Measurements from ENCODE around the gene CCDC38. TPM values are rescaled to one million over a fixed set of nuclear protein-coding genes. Genes with fewer than 3 reads are reported as not detected.

CCDC38 gene
- not detected in 2 replicates for total RNA-seq (ENCODE audit: low replicate concordance)

DNA sequence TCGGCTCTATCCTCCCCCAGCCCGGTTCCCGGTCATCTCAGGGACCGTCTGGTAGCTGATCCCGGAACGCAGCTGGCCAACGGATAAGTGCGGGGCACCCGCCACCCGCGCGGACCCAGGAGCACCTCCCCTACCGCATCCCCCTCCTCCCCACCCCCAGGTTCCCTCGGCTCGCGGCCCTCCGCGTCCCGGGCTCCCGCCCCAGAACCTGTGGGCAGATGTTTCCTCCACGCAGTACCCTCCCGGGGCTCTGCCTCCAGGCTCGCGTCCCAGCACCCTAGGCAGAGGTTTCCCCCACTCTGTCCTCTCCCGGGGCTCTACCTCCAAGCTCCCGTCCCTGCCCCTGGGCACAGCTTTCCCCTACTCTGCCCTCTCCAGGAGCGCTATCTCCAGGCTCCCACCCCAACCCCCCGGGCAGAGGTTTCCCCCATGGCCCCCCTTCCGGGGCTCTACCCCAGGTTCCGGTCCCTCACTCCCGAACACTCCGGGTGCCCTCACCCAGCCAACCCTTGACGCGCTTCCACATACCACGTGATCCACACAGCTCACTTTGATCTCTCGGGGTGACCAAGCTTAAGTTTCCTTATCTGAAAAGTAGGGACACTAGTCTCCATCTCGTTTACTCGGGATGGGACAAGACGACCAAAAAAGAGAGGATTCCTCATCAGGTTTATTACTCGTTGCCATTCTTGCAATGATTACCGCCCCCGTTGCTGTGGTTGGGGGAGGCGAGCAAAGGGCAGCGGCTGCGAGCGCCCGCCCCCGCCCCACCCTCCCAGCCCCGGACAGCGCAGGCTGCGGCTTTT is at the start of gene CCDC38:
Gene CCDC38 (minus strand): TSS at position 91 of the 806 bp plus-strand sequence. CDS start 6,105 bp downstream, outside the sequence.

GRCh38 chr12:95943330-95943842 is 972 bp upstream of the CCDC38 start, which contains the start of gene AMDHD1:
Gene AMDHD1 (plus strand): TSS chr12:95943331. CDS start chr12:95943399, 68 bp downstream.

GRCh38 chr12:95858451-95859343 is 83.7 kb downstream of the CCDC38 start, which contains the start of gene SNRPF:
Gene SNRPF (plus strand): TSS chr12:95858952. CDS start chr12:95859074, 122 bp downstream.

Other genes starting within 250 kb of the CCDC38 start
- gene NTN4, start 151.8 kb downstream of the CCDC38 start, total RNA-seq (ENCODE audit: low replicate concordance): 26.7 and 234 TPM in 2 replicates
- gene SNRPF, start 83.7 kb downstream of the CCDC38 start, total RNA-seq (ENCODE audit: low replicate concordance): 22.2 TPM in 2 replicates
- 0.15 TPM in 1 of 2 replicates, not detected in the other for gene AMDHD1, start 717 bp upstream of the CCDC38 start, total RNA-seq (ENCODE audit: low replicate concordance)
- gene HAL, start 53.7 kb upstream of the CCDC38 start, total RNA-seq (ENCODE audit: low replicate concordance): under 0.01 and 0.47 TPM in 2 replicates
- gene LTA4H, start 93.0 kb upstream of the CCDC38 start, total RNA-seq (ENCODE audit: low replicate concordance): 59.3 and 76.7 TPM in 2 replicates